HG03432 (cell line): Measurements from ENCODE around the gene CD46.

Source experiments
- ATAC-seq: cut with Tn5 transposase; IDR thresholded peaks from one replicate; pipeline ENCODE4 v1.9.1; 2021; ENCODE audit warnings: mild to moderate bottlenecking, moderate library complexity; ENCODE audit not compliant: unreplicated experiment

The CD46 gene

GRCh38 chr1:207844371-207844770 lies 92.5 kb downstream of the CD46 start:
- no peak for ATAC-seq
